Activated gamma-delta T cell treated with Interleukin-2 at 50 U/mL for 16 hours (primary cell): ENCODE results near the gene CREBBP.

ENCODE experiments used
- DNase-seq: peaks from one replicate; pipeline ENCODE4 v3.0.0-alpha.2; 2020

CREBBP gene

GRCh38 chr16:3698941-3699340 is 181.6 kb downstream of the CREBBP start:
- DNase-seq, result no peak

DNA sequence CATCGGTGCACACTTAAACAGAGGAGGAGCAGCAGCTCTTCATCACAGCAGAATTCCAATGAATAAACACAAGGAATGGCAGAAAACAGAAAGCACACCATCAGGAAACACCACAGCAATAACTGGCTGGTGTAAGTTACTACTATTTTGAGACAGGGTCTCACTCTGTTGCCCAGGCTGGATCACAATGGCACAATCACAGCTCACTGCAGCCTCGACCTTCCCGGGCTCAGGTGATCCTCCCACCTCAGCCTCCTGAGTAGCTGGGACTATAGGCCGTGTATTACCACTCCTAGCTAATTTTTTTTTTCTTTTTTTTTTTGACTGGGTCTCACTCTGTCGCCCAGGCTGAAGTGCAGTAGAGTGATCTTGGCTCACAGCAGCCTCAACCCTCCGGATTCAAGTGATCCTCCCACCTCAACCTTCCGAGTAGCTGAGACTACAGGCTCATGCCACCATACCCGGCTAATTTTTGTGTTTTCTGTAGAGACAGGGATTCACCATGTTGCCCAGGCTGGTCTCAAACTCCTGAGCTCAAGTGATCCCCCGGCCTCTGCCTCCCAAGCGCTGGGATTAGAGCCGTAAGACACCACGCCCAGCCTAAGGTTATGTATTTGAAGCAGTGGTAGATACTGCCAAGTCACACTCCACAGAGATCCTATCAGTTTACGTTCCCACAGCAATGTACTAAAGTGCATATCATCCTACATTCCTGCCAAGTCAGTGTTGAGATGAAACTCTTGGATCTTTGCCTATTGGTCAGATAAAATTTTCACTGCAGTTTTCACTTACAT is 183.9 kb downstream of the CREBBP start:
- no peak for DNase-seq

DNA sequence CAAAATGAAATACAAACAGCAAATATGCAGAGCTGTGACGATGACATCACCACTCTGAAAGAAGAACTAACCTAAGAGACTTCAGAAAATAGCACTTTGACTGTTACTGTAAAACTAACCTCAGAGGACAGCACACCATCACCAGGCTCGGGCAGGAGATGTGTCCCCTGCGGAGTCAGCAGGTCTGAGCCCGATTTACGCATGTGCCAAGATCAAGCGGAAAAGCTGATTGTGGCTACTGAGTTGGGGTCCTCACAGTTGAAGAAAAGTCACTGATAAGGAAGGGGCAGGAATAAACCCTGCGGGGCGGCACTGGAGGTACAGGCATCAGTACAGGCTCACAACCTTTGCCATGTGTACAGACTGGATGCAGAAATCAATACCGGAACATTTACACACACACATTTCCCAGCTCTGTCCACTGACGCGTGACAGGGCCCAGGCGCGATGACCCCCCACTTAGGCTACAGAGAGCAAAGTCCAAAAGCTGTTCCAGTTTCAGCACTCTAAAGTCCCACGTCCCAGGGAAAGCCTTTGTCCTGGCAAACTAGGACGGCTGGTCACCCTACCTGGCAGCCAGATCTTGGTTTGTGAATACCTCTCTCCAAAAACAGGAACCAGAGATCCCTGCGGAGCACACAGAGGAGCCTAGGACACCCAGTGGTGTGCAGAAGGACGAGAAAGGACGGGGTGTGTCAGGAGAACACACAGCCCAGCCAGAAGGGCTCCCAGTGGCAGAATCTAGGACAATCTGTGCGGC is 184.7 kb downstream of the CREBBP start:
- DNase-seq, result no peak

DNA sequence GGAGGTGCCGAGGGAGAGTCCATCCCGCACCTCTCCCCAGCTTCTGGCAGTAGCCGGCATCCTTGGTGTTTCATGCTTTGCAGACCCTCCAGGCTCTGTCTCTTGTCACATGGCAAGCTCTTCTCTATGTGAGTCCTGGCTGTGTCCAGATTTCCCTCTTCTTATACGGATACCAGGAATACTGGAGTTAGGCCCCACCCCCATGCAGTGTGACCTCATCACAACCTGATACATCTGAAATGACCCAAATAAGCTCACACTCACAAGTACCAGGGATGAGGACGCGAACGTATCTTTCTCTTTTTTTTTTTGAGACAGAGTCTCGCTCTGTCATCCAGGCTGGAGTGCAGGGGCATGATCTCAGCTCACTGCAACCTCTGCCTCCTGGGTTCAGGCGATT is 186.5 kb downstream of the CREBBP start:
- DNase-seq, result no peak

DNA sequence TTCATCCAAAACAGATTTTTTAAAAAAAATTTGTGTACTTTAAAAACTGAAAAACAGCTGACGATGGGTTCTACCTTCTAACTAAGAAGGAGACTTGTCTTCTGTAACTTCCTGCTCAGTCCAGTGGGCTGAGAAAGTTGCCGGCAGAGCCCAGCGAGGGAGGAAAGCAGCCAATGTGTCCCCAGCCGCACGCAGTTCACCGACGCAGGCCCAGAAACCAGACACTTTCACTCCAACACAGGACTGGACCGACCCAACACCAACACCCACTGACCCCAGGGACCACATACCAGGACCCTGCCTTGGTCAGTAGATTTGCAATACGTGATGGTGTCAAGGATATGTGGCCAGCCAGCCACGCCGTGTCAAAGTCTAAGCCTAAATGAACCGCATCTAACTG is 188.8 kb downstream of the CREBBP start:
- DNase-seq, result no peak

DNA sequence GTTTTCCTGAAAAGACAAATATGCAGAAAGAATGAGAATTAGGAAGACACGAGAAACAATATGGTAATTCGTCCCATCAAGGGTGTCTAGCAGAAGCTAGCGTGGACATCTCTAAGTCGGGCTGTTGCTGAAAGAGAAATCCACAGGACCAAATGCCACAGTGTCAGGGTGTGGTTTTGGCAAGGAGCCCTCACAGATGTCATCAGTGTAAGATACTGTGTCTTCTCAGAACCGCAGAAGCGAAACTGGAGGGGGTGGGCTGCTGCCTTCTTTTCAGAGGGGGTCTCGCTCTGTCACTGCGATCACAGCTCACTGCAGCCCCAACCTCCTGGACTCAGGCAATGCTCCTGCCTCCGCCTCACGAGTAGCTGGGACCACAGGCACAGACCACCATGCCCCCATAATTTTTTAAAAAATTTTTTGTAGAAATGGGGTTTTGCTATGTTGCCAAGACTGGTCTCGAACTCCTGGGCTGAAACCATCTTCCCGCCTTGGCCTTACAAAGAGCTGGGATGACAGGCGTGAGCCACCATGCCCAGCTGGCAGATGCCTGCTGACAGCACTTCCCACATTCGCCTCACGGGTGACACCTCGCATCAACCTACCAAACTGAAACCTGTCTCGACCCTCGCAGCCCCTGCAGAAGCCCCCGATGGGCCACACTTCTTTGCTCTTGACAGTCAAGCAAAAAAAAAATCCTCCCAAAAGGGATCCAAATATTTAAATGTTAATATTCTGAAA is 189.4 kb downstream of the CREBBP start:
- DNase-seq, result no peak

- peak; percentile 82 for DNase-seq
Measured at GRCh38 chr16:3690470-3690928, 190.0 kb downstream of the CREBBP start.

GRCh38 chr16:3689731-3690130 is 190.8 kb downstream of the CREBBP start:
- DNase-seq, result no peak

DNA sequence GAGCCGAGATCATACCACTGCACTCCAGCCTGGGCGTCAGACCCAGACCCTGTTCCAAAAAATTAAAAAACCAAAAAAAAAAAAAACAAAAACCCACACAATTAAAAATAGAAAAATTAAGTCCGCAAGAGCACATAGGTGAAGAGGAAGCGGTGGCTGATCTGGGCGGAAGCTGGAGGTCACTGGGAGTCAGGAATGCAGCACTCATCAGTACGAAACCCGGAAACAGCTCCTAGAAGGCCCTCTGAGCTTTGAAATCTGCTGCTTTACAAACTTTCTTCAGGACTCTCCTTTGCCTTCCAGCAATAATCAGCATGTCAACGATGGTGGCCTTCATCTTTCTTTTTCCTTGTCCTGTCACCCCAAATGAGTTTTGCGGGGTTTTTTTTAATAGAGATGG is 192.7 kb downstream of the CREBBP start:
- no peak for DNase-seq

DNA sequence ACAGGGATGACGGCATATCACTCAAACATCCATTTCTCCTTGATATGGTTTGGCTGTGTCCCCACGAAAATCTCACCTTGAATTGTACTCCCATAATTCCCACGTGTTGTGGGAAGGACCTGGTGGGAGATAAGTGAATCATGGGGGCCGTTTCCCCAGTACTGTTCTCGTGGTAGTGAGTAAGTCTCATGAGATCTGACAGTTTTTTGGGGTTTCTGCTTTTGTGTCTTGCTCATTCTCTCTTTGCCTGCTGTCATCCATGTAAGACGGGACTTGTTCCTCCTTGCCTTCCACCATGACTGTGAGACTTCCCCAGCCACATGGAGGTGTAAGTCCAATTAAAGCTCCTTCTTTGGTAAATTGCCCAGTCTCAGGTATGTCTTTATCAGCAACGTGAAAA is 193.5 kb downstream of the CREBBP start:
- no peak for DNase-seq

GRCh38 chr16:3681206-3681605 is 199.3 kb downstream of the CREBBP start:
- DNase-seq, result no peak

GRCh38 chr16:3677994-3678393 is 202.5 kb downstream of the CREBBP start:
- no peak for DNase-seq

- no peak for DNase-seq
Measured at GRCh38 chr16:3675601-3676130, 204.8 kb downstream of the CREBBP start.
